B cell (primary cell): ENCODE data around the gene APOO. TPM values are rescaled to one million over a fixed set of nuclear protein-coding genes. Genes with fewer than 3 reads are reported as not detected.
A peak's percentile ranks its signal among the peaks of the same experiment; 100 is the strongest.

Experiments
- ATAC-seq: fragments of 200-7000 bp; cut with Tn5 transposase; one replicate; pipeline ENCODE4 v1.10.0; 2021; ENCODE audit warnings: low read depth, mild to moderate bottlenecking, moderate number of reproducible peaks, moderate library complexity
- CTCF ChIA-PET: fragments of 350-600 bp; sonication (Branson Sonifier 250); formaldehyde crosslinking; loops from one replicate; lab custom pipeline; 2021; ENCODE audit warnings: antibody characterized with exemption, inconsistent platforms; lab: Charles Lee
- POLR2A ChIA-PET: fragments of 350-600 bp; sonication (Branson Sonifier 250); formaldehyde crosslinking; loops from one replicate; lab custom pipeline; 2021; ENCODE audit warnings: antibody characterized with exemption; lab: Charles Lee
- DNase-seq: peaks from one replicate; pipeline ENCODE4 v3.0.0; 2013
- H2AFZ ChIP-seq: 2 replicates; pipeline ENCODE4 v1.6.1; 2012; ENCODE audit warnings: mild to moderate bottlenecking, low read depth, low read length; ENCODE audit not compliant: insufficient read depth, poor library complexity, severe bottlenecking
- H3K27ac ChIP-seq, 2 donors: 1 replicate in 1 of 2; 2 replicates in 1 of 2; pipeline ENCODE4 v1.5.1; 2012 to 2013; ENCODE audit warnings: low read length in 2 of 2, mild to moderate bottlenecking in 2 of 2, moderate library complexity in 1 of 2
- H3K27me3 ChIP-seq, 4 experiments: fragments of 200-600 bp in 1 of 4; sonication (generic) in 1 of 4; replicated peaks in 1 of 4; 1 replicate in 2 of 4; 2 replicates in 2 of 4; pipeline versions ENCODE4 v1.6.1 to v1.7.0; 2013 to 2016; ENCODE audit warnings: low read length in 3 of 4, mild to moderate bottlenecking in 2 of 4, mixed read lengths in 1 of 4, moderate library complexity in 1 of 4; ENCODE audit not compliant: insufficient read depth in 4 of 4, control insufficient read depth in 3 of 4; ENCODE audit errors: control extremely low read depth in 1 of 4
- H3K36me3 ChIP-seq, 2 experiments: replicated peaks in 1 of 2; 1 replicate in 1 of 2; 2 replicates in 1 of 2; pipeline versions ENCODE4 v1.6.1 to v1.7.1; 2013; ENCODE audit warnings: low read length in 1 of 2; ENCODE audit not compliant: insufficient read depth in 2 of 2, control insufficient read depth in 1 of 2; ENCODE audit errors: control extremely low read depth in 1 of 2, extremely low read depth in 1 of 2
- H3K4me1 ChIP-seq, 2 donors: fragments of 200-600 bp in 1 of 2; sonication (generic) in 1 of 2; 1 replicate in 1 of 2; 2 replicates in 1 of 2; pipeline versions ENCODE4 v1.5.1 to v1.6.1; 2013 to 2017; ENCODE audit warnings: low read length in 2 of 2; ENCODE audit not compliant: control insufficient read depth in 2 of 2, insufficient read depth in 2 of 2
- H3K4me2 ChIP-seq: replicated peaks from 2 replicates; pipeline ENCODE3; 2012; ENCODE audit warnings: mild to moderate bottlenecking, low read depth, low read length; ENCODE audit not compliant: poor library complexity, severe bottlenecking
- H3K4me3 ChIP-seq, 5 experiments: fragments of 200-600 bp in 1 of 5; sonication (generic) in 1 of 5; 1 replicate in 3 of 5; 2 replicates in 2 of 5; pipeline versions ENCODE4 v1.5.1 to v1.7.0; 2011 to 2016; ENCODE audit warnings: low read length in 4 of 5, mild to moderate bottlenecking in 4 of 5, low read depth in 2 of 5, control low read depth in 1 of 5, moderate library complexity in 1 of 5; ENCODE audit not compliant: insufficient read depth in 1 of 5; ENCODE audit errors: control extremely low read depth in 1 of 5, extremely low read depth in 1 of 5
- H3K79me2 ChIP-seq: fragments of 200-600 bp; sonication (generic); one replicate; pipeline ENCODE4 v1.6.0; 2016; ENCODE audit warnings: low read length; ENCODE audit not compliant: control insufficient read depth, insufficient read depth
- H3K9ac ChIP-seq: fragments of 200-600 bp; sonication (generic); 2 replicates; pipeline ENCODE4 v1.6.1; 2017; ENCODE audit warnings: mild to moderate bottlenecking, low read length, moderate library complexity
- H3K9me3 ChIP-seq, 3 donors: one replicate each; pipeline versions ENCODE4 v1.6.1 to v1.7.1; 2013; ENCODE audit warnings: low read length in 2 of 3; ENCODE audit not compliant: control insufficient read depth in 2 of 3, insufficient read depth in 1 of 3; ENCODE audit errors: control extremely low read depth in 1 of 3
- H4K20me1 ChIP-seq: 2 replicates; pipeline ENCODE4 v1.6.0; 2012; ENCODE audit warnings: mild to moderate bottlenecking, low read length; ENCODE audit not compliant: insufficient read depth, control insufficient read depth, poor library complexity, severe bottlenecking
- H3K27ac Mint-ChIP-seq: one replicate; pipeline ENCODE4 v1.8.0; 2021; ENCODE audit warnings: mixed read lengths
- H3K27me3 Mint-ChIP-seq: one replicate; pipeline ENCODE4 v1.8.0; 2021; ENCODE audit warnings: mixed read lengths
- H3K4me1 Mint-ChIP-seq: one replicate; pipeline ENCODE4 v1.8.0; 2021; ENCODE audit warnings: mixed read lengths
- H3K4me3 Mint-ChIP-seq: one replicate; pipeline ENCODE4 v1.8.0; 2021; ENCODE audit warnings: mixed read lengths
- H3K9me3 Mint-ChIP-seq: one replicate; pipeline ENCODE4 v1.8.0; 2022; ENCODE audit warnings: mixed read lengths; ENCODE audit not compliant: insufficient read depth
- CTCF ChIP-seq: fragments of 200-600 bp; IDR thresholded peaks from one replicate; pipeline ENCODE4 v1.8.0; 2022; ENCODE audit warnings: antibody characterized with exemption, mild to moderate bottlenecking
- EZH2 ChIP-seq: IDR thresholded peaks from 2 replicates; pipeline ENCODE4 v1.6.1; 2012; ENCODE audit warnings: borderline replicate concordance, low read depth, mild to moderate bottlenecking, moderate library complexity, low read length; ENCODE audit not compliant: insufficient read depth, poor library complexity, severe bottlenecking
- WGBS: methylation state at CpG from one replicate; pipeline ENCODE4 v1.1.5; 2013; ENCODE audit warnings: missing lambda C conversion rate; ENCODE audit not compliant: insufficient coverage; 5-methylcytosine and 5-hydroxymethylcytosine counted together
- intact Hi-C: fragments of 100-400 bp; cut with micrococcal nuclease; formaldehyde crosslinking; loops from one replicate; pipeline ENCODE4 v1.10.0; 2022
- polyA plus RNA-seq: library from polyadenylated mRNA; depleted of rRNA; stranded (reverse); fragments of >200 nt; gene quantifications from 2 replicates; pipeline ENCODE4 v1.2.3, GENCODE V29; 2012
- total RNA-seq, 2 donors: library from RNA; stranded (reverse); fragments of 120-200 nt in 1 of 2; gene quantifications; 1 replicate in 1 of 2; 2 replicates in 1 of 2; pipeline versions ENCODE4 v1.2.3 to v1.2.4, GENCODE V29; 2013 to 2022

APOO gene
- total and polyA plus RNA-seq, 2 donors (not counting 1 experiment from before 2014, with no cell fraction given) = 4.7 to 7.2 TPM

GRCh38 chrX:23784470-23785331 is 123.0 kb downstream of the APOO start:
- Histone ChIP-seq H4K20me1 (no peaks in the 10 kb centered on the region), H3K27ac (peak overlapping the region; percentile 87 to 92), H2AFZ (no peak overlapping the region), H3K9ac (peak overlapping the region; percentile 84), H3K79me2 (peaks cover 15% of the 10 kb centered on the region), H3K4me2 (peak overlapping the region; percentile 73), H3K4me3 (peak overlapping the region; percentile 71 to 92 (median 81)), H3K36me3 (peaks cover 0 to 9% of the 10 kb centered on the region in 2 experiments), H3K27me3 (no peaks in the 10 kb centered on the region), H3K4me1 (peaks cover 17 to 37% of the 10 kb centered on the region in 2 donors), H3K9me3 (no peaks in the 10 kb centered on the region)
- H3K27me3 Mint-ChIP-seq = no peaks in the 10 kb centered on the region
- intact Hi-C loops = loop anchor here (2.0 to 5.0 kb wide), 4 partner anchors 33 to 698 kb away; no protein-coding TSS in a partner anchor
- TF ChIP-seq CTCF (no peak), EZH2 (no peak)
- ChIA-PET POLR2A (interaction anchor here (0.6 to 1.9 kb wide), 3 partner anchors 32 to 122 kb away, joined by 7 to 11 read pairs (median 9); partner anchors contain the start of genes APOO and CXorf58), CTCF (interaction anchor here (0.6 to 4.5 kb wide), 4 partner anchors 111 to 398 kb away, joined by 3 to 64 read pairs (median 4); no protein-coding TSS in a partner anchor)
- H3K4me1 Mint-ChIP-seq = peaks cover 32% of the 10 kb centered on the region
- no CpG with 5 or more reads among the region's 8 CpGs for WGBS
- DNase-seq (peak; percentile 72), ATAC-seq (no peak)
- H3K9me3 Mint-ChIP-seq = no peaks in the 10 kb centered on the region
- H3K4me3 Mint-ChIP-seq = peak overlapping the region; percentile 94
- H3K27ac Mint-ChIP-seq = peak overlapping the region; percentile 98
